Esophagus muscularis mucosa (tissue), 4 donors: Measurements from ENCODE around the gene MAP2. TPM values are rescaled to one million over a fixed set of nuclear protein-coding genes. Genes with fewer than 3 reads are reported as not detected.

ENCODE experiments used
- DNase-seq: peaks from one replicate; pipeline ENCODE4 v3.0.0-alpha.2; 2017; ENCODE audit errors: extremely low spot score
- H3K27ac ChIP-seq, 4 donors: fragments of 200-600 bp; sonication (generic); replicated peaks in 1 of 4; 1 replicate in 3 of 4; 2 replicates in 1 of 4; pipeline ENCODE4 v1.5.1; 2016 to 2019; ENCODE audit warnings: mild to moderate bottlenecking in 1 of 4
- H3K27me3 ChIP-seq, 4 donors: fragments of 200-600 bp; sonication (generic); one replicate each; pipeline versions ENCODE4 v1.5.1 to v1.6.0; 2016 to 2019
- H3K36me3 ChIP-seq, 4 donors: fragments of 200-600 bp; sonication (generic); one replicate each; pipeline ENCODE4 v1.5.1; 2016 to 2019
- H3K4me1 ChIP-seq, 4 donors: fragments of 200-600 bp; sonication (generic); one replicate each; pipeline ENCODE4 v1.5.1; 2016 to 2019
- H3K4me3 ChIP-seq, 4 donors: fragments of 200-600 bp; sonication (generic); 1 replicate in 2 of 4; 2 replicates in 2 of 4; pipeline ENCODE4 v1.5.1; 2016 to 2019; ENCODE audit warnings: mild to moderate bottlenecking in 4 of 4, moderate library complexity in 1 of 4
- H3K9me3 ChIP-seq, 4 donors: fragments of 200-600 bp; sonication (generic); 1 replicate in 3 of 4; 2 replicates in 1 of 4; pipeline ENCODE4 v1.5.1; 2016 to 2019
- EP300 ChIP-seq: sonication (generic); formaldehyde crosslinking; IDR thresholded peaks from one replicate; pipeline ENCODE4 v1.6.1; 2017; ENCODE audit warnings: antibody characterized with exemption
- POLR2A ChIP-seq: fragments of 450-650 bp; IDR thresholded peaks from one replicate; pipeline ENCODE4 v1.6.1; 2017; ENCODE audit warnings: antibody characterized with exemption, moderate library complexity, mild to moderate bottlenecking, low read depth
- POLR2AphosphoS5 ChIP-seq, 2 donors: sonication (generic); formaldehyde crosslinking; IDR thresholded peaks; one replicate each; pipeline ENCODE4 v1.6.1; 2017; ENCODE audit warnings: antibody characterized with exemption in 2 of 2
- WGBS: methylation state at CpG from one replicate; pipeline ENCODE4 v1.1.5; 2018; 5-methylcytosine and 5-hydroxymethylcytosine counted together
- intact Hi-C: fragments of 100-400 bp; cut with DNase I; formaldehyde crosslinking; loops from one replicate; pipeline ENCODE4 v1.15.1; 2023
- total RNA-seq, 4 donors: library from RNA; depleted of rRNA; stranded (reverse); fragments of >200 nt; gene quantifications; one replicate each; pipeline versions ENCODE4 v1.1.0 to v1.2.1, GENCODE V29; 2016
- TF ChIP-seq, protein P1 (sequence below), 3 experiments: fragments of 200-600 bp in 2 of 3; fragments of 450-650 bp in 1 of 3; sonication (generic) in 2 of 3; IDR thresholded peaks; one replicate each; pipeline ENCODE4 v1.5.1; 2017 to 2019; ENCODE audit warnings: antibody characterized with exemption in 3 of 3, mild to moderate bottlenecking in 2 of 3, moderate library complexity in 1 of 3

The MAP2 gene
- total RNA-seq, 4 donors from 2014 or later: 11.1 to 62.6 (median 47.0) TPM

- Histone ChIP-seq H3K4me1 (no peaks in the 10 kb centered on the region), H3K36me3 (no peaks in the 10 kb centered on the region), H3K4me3 (no peak overlapping the region), H3K27ac (no peak overlapping the region), H3K9me3 (no peaks in the 10 kb centered on the region), H3K27me3 (no peaks in the 10 kb centered on the region)
- 30% methylated on average over 6 of the region's 6 CpGs for WGBS
- intact Hi-C loops: no loop called here
- no peak for DNase-seq
- TF ChIP-seq, protein P1, sequence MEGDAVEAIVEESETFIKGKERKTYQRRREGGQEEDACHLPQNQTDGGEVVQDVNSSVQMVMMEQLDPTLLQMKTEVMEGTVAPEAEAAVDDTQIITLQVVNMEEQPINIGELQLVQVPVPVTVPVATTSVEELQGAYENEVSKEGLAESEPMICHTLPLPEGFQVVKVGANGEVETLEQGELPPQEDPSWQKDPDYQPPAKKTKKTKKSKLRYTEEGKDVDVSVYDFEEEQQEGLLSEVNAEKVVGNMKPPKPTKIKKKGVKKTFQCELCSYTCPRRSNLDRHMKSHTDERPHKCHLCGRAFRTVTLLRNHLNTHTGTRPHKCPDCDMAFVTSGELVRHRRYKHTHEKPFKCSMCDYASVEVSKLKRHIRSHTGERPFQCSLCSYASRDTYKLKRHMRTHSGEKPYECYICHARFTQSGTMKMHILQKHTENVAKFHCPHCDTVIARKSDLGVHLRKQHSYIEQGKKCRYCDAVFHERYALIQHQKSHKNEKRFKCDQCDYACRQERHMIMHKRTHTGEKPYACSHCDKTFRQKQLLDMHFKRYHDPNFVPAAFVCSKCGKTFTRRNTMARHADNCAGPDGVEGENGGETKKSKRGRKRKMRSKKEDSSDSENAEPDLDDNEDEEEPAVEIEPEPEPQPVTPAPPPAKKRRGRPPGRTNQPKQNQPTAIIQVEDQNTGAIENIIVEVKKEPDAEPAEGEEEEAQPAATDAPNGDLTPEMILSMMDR (IDR thresholded peaks at IDR 0.05): no peak
- TF ChIP-seq EP300 (no peak), POLR2AphosphoS5 (IDR thresholded peaks at IDR 0.05) (no peak), POLR2A (no peak)
These were observed 191.0 kb downstream of the MAP2 start for GRCh38 chr2:209614690-209615369.

DNA sequence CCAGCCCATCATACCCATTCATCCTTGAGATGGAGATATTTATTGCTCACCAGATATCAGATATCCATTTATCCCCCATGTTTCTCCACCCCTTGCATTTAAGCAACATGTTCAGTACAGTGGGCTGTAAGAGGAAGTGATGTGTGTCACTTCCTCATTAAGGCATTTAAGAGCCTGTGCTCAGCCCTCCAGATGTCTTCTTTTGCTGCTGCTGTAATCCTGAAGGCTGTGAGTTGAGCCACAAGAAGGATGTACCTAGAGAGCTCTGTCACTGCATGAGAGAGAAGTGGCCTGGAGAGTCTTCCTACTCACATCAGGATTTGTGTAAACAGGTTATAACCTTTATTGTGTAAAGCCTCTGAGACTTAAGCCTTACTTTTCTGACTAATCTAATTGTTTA, 195.9 kb downstream of the MAP2 start:
- Histone ChIP-seq H3K27me3 (no peaks in the 10 kb centered on the region), H3K4me1 (no peaks in the 10 kb centered on the region), H3K27ac (no peak overlapping the region), H3K36me3 (no peaks in the 10 kb centered on the region), H3K9me3 (no peaks in the 10 kb centered on the region), H3K4me3 (no peak overlapping the region)
- no peak for DNase-seq
- TF ChIP-seq POLR2A (no peak), POLR2AphosphoS5 (IDR thresholded peaks at IDR 0.05) (no peak), EP300 (no peak)
- TF ChIP-seq, protein P1 (IDR thresholded peaks at IDR 0.05): no peak
- intact Hi-C loops: no loop called here

DNA sequence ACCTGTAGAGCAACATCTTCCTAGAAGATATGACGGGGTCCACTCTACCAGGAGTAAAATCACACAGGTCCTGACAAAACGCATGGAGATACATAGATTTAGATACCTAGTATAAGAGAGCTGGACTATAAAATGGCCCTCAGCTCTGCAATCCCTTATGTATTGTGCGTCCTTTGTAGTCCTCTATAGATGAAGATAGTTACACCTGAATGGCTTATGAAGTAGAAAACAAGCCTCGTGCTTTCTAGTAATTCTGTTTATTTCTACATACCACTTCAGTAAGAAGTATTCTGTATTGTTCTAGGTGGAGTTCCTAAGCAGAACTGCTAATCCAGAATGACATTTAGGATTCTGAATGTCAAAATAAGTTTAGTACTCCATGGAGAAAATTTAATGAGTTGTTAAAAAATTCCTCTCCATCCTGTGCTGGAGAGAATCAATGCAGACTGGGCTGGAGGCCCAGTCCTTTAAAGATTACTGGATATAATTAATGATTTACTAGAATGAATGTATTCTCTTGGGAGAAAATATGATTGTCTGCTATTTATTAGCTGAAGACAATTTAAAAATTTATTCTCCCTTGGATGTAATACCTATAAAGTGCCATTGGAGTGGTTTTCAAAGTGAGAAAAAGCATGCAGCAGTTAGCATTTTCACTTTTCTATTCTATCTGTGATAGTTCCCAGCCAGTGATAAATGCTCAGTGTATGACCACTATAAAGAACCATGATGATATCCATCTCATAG, 200.5 kb downstream of the MAP2 start:
- Histone ChIP-seq H3K9me3 (no peaks in the 10 kb centered on the region), H3K4me1 (no peaks in the 10 kb centered on the region), H3K27ac (no peak overlapping the region), H3K36me3 (no peaks in the 10 kb centered on the region), H3K27me3 (no peaks in the 10 kb centered on the region), H3K4me3 (no peak overlapping the region)
- intact Hi-C loops: no loop called here
- 85% methylated on average over 4 of the region's 4 CpGs for WGBS
- TF ChIP-seq POLR2A: no peak
- TF ChIP-seq EP300: no peak
- TF ChIP-seq, protein P1 (IDR thresholded peaks at IDR 0.05): no peak
- TF ChIP-seq POLR2AphosphoS5 (IDR thresholded peaks at IDR 0.05): no peak
- DNase-seq: no peak

- no peaks in the 10 kb centered on the region for H3K4me1 ChIP-seq
- H3K27ac ChIP-seq: no peak overlapping the region
- TF ChIP-seq POLR2A (no peak), POLR2AphosphoS5 (IDR thresholded peaks at IDR 0.05) (no peak), EP300 (no peak)
- TF ChIP-seq, protein P1 (IDR thresholded peaks at IDR 0.05): no peak
- no peaks in the 10 kb centered on the region for H3K36me3 ChIP-seq
- H3K27me3 ChIP-seq: no peaks in the 10 kb centered on the region
- intact Hi-C loops: no loop called here
- no peaks in the 10 kb centered on the region for H3K9me3 ChIP-seq
- no peak for DNase-seq
- no peak overlapping the region for H3K4me3 ChIP-seq
These were observed 205.8 kb downstream of the MAP2 start for GRCh38 chr2:209629597-209629996.
